Lower lobe of right lung (tissue), 2 donors: Measurements from ENCODE around the gene COL9A3. TPM values are rescaled to one million over a fixed set of nuclear protein-coding genes. Genes with fewer than 3 reads are reported as not detected.

ENCODE experiments used
- ATAC-seq, 2 donors: fragments of 200-7000 bp; cut with Tn5 transposase; one replicate each; pipeline ENCODE4 v1.9.1; 2020 to 2022; ENCODE audit warnings: mild to moderate bottlenecking in 2 of 2, moderate library complexity in 2 of 2
- DNase-seq: peaks from one replicate; pipeline ENCODE4 v3.0.0-alpha.2; 2020
- H3K27ac ChIP-seq: fragments of 200-600 bp; one replicate; pipeline ENCODE4 v1.8.0; 2022
- H3K27me3 ChIP-seq: fragments of 200-600 bp; one replicate; pipeline ENCODE4 v1.8.0; 2022; ENCODE audit warnings: low read depth
- H3K36me3 ChIP-seq: fragments of 200-600 bp; one replicate; pipeline ENCODE4 v1.8.0; 2022; ENCODE audit warnings: mild to moderate bottlenecking
- H3K4me1 ChIP-seq: fragments of 200-600 bp; one replicate; pipeline ENCODE4 v1.8.0; 2022
- H3K4me3 ChIP-seq: fragments of 200-600 bp; one replicate; pipeline ENCODE4 v1.8.0; 2022; ENCODE audit warnings: mild to moderate bottlenecking
- H3K9me3 ChIP-seq: fragments of 200-600 bp; one replicate; pipeline ENCODE4 v1.8.0; 2022
- CTCF ChIP-seq: fragments of 200-600 bp; IDR thresholded peaks from one replicate; pipeline ENCODE4 v1.8.0; 2022; ENCODE audit warnings: antibody characterized with exemption, mild to moderate bottlenecking
- intact Hi-C: fragments of 100-400 bp; cut with DNase I; formaldehyde crosslinking; loops from one replicate; pipeline ENCODE4 v1.11.0; 2022
- total RNA-seq: library from RNA; stranded (reverse); fragmentation: NEBNext Ultra II Directional; extraction: Animal tissue kit (Norgen Biotek cat#: 25700); gene quantifications from one replicate; pipeline ENCODE4 v1.2.1, GENCODE V29; 2021
- donor health status: DM: no; HTN: yes; CAD: no; lungs with severe emphysema.

COL9A3 gene
- total RNA-seq, 1 donor from 2014 or later, result 0.89 TPM

- no peaks in the 10 kb centered on the region for H3K9me3 ChIP-seq
- H3K27me3 ChIP-seq, result peaks cover 62% of the 10 kb centered on the region
- ATAC-seq, result no peak
- H3K27ac ChIP-seq, result no peak overlapping the region
- H3K36me3 ChIP-seq, result peaks cover 26% of the 10 kb centered on the region
- intact Hi-C loops, result no loop called here
- H3K4me3 ChIP-seq, result peak overlapping the region; percentile 29
- TF ChIP-seq CTCF, result no peak
- peaks cover 29% of the 10 kb centered on the region for H3K4me1 ChIP-seq
- DNase-seq, result no peak
Measured at GRCh38 chr20:62816031-62816883, 593 bp upstream of the COL9A3 start.

GRCh38 chr20:62817975-62818591 is 1.2 kb downstream of the COL9A3 start:
- Histone ChIP-seq H3K9me3 (no peaks in the 10 kb centered on the region), H3K27ac (no peak overlapping the region), H3K36me3 (peaks cover 8% of the 10 kb centered on the region), H3K4me3 (no peak overlapping the region), H3K27me3 (peaks cover 62% of the 10 kb centered on the region), H3K4me1 (peaks cover 29% of the 10 kb centered on the region)
- no peak for DNase-seq
- no peak for TF ChIP-seq CTCF
- no peak for ATAC-seq
- intact Hi-C loops, result no loop called here

GRCh38 chr20:62818592-62819493 is 2.0 kb downstream of the COL9A3 start:
- TF ChIP-seq CTCF, result no peak
- Histone ChIP-seq H3K4me1 (peaks cover 29% of the 10 kb centered on the region), H3K27ac (no peak overlapping the region), H3K27me3 (peaks cover 62% of the 10 kb centered on the region), H3K9me3 (no peaks in the 10 kb centered on the region), H3K4me3 (no peak overlapping the region), H3K36me3 (peaks cover 2% of the 10 kb centered on the region)
- intact Hi-C loops, result no loop called here
- DNase-seq (no peak), ATAC-seq (peak; percentile 7 to 12)

- peaks cover 60% of the 10 kb centered on the region for H3K27me3 ChIP-seq
- peaks cover 32% of the 10 kb centered on the region for H3K4me1 ChIP-seq
- intact Hi-C loops, result no loop called here
- H3K4me3 ChIP-seq, result no peak overlapping the region
- ATAC-seq, result no peak
- no peaks in the 10 kb centered on the region for H3K9me3 ChIP-seq
- DNase-seq, result no peak
- TF ChIP-seq CTCF, result no peak
- no peak overlapping the region for H3K27ac ChIP-seq
- H3K36me3 ChIP-seq, result no peaks in the 10 kb centered on the region
Measured at GRCh38 chr20:62819494-62820174, 2.8 kb downstream of the COL9A3 start.
